Activated CD8-positive, alpha-beta memory T cell treated with anti-CD3 and anti-CD28 coated beads for 24 hours (primary cell): Measurements from ENCODE around the gene FREM1.

Source experiments
- DNase-seq: peaks from one replicate; pipeline ENCODE4 v3.0.0-alpha.2; 2020

FREM1 gene

GRCh38 chr9:14693251-14693861 is 216.9 kb downstream of the FREM1 start, which contains the start of gene ZDHHC21:
TSS of gene ZDHHC21 (minus strand) at chr9:14693432. CDS start at chr9:14674340, 19,092 bp downstream.
- peak; percentile 86 for DNase-seq

- DNase-seq: no peak
These were observed 217.6 kb downstream of the FREM1 start for GRCh38 chr9:14692470-14693250.

- no peak for DNase-seq
These were observed 219.1 kb downstream of the FREM1 start for GRCh38 chr9:14690948-14691730.

GRCh38 chr9:14687042-14687719 is 223.0 kb downstream of the FREM1 start:
- no peak for DNase-seq

- DNase-seq: no peak
These were observed 224.1 kb downstream of the FREM1 start for GRCh38 chr9:14686168-14686567.
